ENCODE results near the gene MAPK13. TPM values are rescaled to one million over a fixed set of nuclear protein-coding genes. Genes with fewer than 3 reads are reported as not detected.

The MAPK13 gene
- polyA plus RNA-seq, 1 experiment = 3.8 TPM

- ChIA-PET CTCF (interaction anchor here (0.7 to 0.8 kb wide), 2 partner anchors 26 to 897 kb away, joined by 3 read pairs; no protein-coding TSS in a partner anchor), POLR2A (no interaction called here)
- H3K4me3 ChIP-seq (ENCODE audit: low read depth, low read length) = no peak overlapping the region
- 0 out of 2 replicates have a peak, but pooled peaks cover 1% of the 10 kb centered on the region for H3K27me3 ChIP-seq (ENCODE audit: control insufficient read depth, insufficient read depth, low read length)
- H3K36me3 ChIP-seq (ENCODE audit: control insufficient read depth, insufficient read depth, low read length) = no peaks in the 10 kb centered on the region
- no peak for DNase-seq (ENCODE audit: low read depth)
- TF ChIP-seq, protein P1, sequence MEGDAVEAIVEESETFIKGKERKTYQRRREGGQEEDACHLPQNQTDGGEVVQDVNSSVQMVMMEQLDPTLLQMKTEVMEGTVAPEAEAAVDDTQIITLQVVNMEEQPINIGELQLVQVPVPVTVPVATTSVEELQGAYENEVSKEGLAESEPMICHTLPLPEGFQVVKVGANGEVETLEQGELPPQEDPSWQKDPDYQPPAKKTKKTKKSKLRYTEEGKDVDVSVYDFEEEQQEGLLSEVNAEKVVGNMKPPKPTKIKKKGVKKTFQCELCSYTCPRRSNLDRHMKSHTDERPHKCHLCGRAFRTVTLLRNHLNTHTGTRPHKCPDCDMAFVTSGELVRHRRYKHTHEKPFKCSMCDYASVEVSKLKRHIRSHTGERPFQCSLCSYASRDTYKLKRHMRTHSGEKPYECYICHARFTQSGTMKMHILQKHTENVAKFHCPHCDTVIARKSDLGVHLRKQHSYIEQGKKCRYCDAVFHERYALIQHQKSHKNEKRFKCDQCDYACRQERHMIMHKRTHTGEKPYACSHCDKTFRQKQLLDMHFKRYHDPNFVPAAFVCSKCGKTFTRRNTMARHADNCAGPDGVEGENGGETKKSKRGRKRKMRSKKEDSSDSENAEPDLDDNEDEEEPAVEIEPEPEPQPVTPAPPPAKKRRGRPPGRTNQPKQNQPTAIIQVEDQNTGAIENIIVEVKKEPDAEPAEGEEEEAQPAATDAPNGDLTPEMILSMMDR (IDR thresholded peaks at IDR 0.05; ENCODE audit: insufficient read depth, low read depth, low read length) = no peak
Measured at GRCh38 chr6:36149476-36149875, 19.2 kb downstream of the MAPK13 start.

DNA sequence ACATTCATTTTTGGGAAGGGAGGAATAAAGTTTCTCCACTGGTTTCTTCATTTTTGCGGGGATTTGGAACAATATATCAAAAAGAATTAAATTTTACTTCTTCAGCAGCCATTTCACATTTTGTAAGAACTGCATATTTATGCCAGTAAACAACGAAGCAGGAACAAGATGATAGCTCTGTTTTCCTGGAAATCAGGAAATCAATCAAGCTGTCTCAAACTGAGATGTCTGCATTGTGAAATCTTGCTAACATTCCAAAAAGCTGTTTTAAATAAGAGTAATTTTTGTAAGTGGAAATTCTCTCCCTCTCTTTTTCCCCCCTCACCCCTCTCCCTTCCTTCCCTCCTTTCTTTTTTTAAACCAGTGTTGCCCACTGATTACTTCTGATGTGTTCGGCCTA lies 20.0 kb downstream of the MAPK13 start:
- ChIA-PET CTCF (no interaction called here), POLR2A (no interaction called here)
- TF ChIP-seq, protein P1 (IDR thresholded peaks at IDR 0.05; ENCODE audit: insufficient read depth, low read depth, low read length) = no peak
- H3K4me3 ChIP-seq (ENCODE audit: low read depth, low read length) = no peak overlapping the region
- no peak for DNase-seq (ENCODE audit: low read depth)
- H3K27me3 ChIP-seq (ENCODE audit: control insufficient read depth, insufficient read depth, low read length) = 0 out of 2 replicates have a peak, but pooled peaks cover 1% of the 10 kb centered on the region
- H3K36me3 ChIP-seq (ENCODE audit: control insufficient read depth, insufficient read depth, low read length) = no peaks in the 10 kb centered on the region

- TF ChIP-seq, protein P1 (IDR thresholded peaks at IDR 0.05; ENCODE audit: insufficient read depth, low read depth, low read length) = no peak
- Histone ChIP-seq H3K4me3 (ENCODE audit: low read depth, low read length) (no peak overlapping the region), H3K36me3 (ENCODE audit: control insufficient read depth, insufficient read depth, low read length) (no peaks in the 10 kb centered on the region), H3K27me3 (ENCODE audit: control insufficient read depth, insufficient read depth, low read length) (no peaks in the 10 kb centered on the region)
- DNase-seq (ENCODE audit: low read depth) = no peak
- CTCF ChIA-PET = no interaction called here
- POLR2A ChIA-PET = no interaction called here
Measured at GRCh38 chr6:36154286-36154685, 24.0 kb downstream of the MAPK13 start.

DNA sequence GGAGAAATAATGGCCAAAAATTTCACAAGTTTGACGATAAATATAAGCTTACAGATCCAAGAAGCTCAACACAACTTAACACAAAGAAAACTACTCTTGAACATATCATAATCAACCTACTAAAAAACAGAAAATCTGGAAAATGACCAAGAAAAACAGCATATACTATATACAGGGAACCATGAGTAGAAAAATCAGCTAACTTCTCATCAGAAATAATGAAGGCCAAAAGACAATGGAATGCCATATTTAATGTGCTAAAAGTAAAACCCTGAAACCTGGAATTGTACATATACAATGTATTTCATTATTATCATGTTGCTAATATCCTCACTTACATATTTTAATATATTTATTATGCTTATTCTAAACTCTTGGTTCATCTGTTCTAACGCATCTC lies 25.3 kb downstream of the MAPK13 start:
- POLR2A ChIA-PET = no interaction called here
- CTCF ChIA-PET = no interaction called here
- no peak for DNase-seq (ENCODE audit: low read depth)
- TF ChIP-seq, protein P1 (IDR thresholded peaks at IDR 0.05; ENCODE audit: insufficient read depth, low read depth, low read length) = no peak
- no peaks in the 10 kb centered on the region for H3K27me3 ChIP-seq (ENCODE audit: control insufficient read depth, insufficient read depth, low read length)
- no peak overlapping the region for H3K4me3 ChIP-seq (ENCODE audit: low read depth, low read length)
- no peaks in the 10 kb centered on the region for H3K36me3 ChIP-seq (ENCODE audit: control insufficient read depth, insufficient read depth, low read length)

- POLR2A ChIA-PET = no interaction called here
- CTCF ChIA-PET = interaction anchor here (0.5 kb wide), 1 partner anchor 95 kb away, joined by 3 read pairs; no protein-coding TSS in a partner anchor
- Histone ChIP-seq H3K36me3 (ENCODE audit: control insufficient read depth, insufficient read depth, low read length) (no peaks in the 10 kb centered on the region), H3K4me3 (ENCODE audit: low read depth, low read length) (no peak overlapping the region), H3K27me3 (ENCODE audit: control insufficient read depth, insufficient read depth, low read length) (no peaks in the 10 kb centered on the region)
- peak; percentile 22 for DNase-seq (ENCODE audit: low read depth)
- TF ChIP-seq, protein P1 (IDR thresholded peaks at IDR 0.05; ENCODE audit: insufficient read depth, low read depth, low read length) = no peak
Measured at GRCh38 chr6:36160147-36160760, 29.9 kb downstream of the MAPK13 start.
